HG03460 (cell line): ENCODE results near the gene SRRM5.
"Not testable (repeated sequence)": the region's sequence is repeated elsewhere in the genome, so short reads cannot be mapped to it uniquely, and the experiment has no call there.

Source experiments
- ATAC-seq: cut with Tn5 transposase; IDR thresholded peaks from one replicate; pipeline ENCODE4 v1.9.1; 2021; ENCODE audit not compliant: unreplicated experiment

SRRM5 gene

GRCh38 chr19:43636121-43636683 is 24.3 kb downstream of the SRRM5 start:
- ATAC-seq: no peak

GRCh38 chr19:43638214-43638994 is 26.5 kb downstream of the SRRM5 start:
- no peak for ATAC-seq

- ATAC-seq: no peak
These were observed 27.2 kb downstream of the SRRM5 start for GRCh38 chr19:43638995-43639518.

GRCh38 chr19:43639519-43640423 is 27.9 kb downstream of the SRRM5 start, which contains the start of gene CADM4:
CADM4 (minus strand) TSS chr19:43639850; CDS start chr19:43639790, 60 bp downstream.
- ATAC-seq: no peak

GRCh38 chr19:43640424-43640757 is 28.5 kb downstream of the SRRM5 start:
- no peak for ATAC-seq

- ATAC-seq: no peak
These were observed 29.4 kb downstream of the SRRM5 start for GRCh38 chr19:43641333-43641732.

GRCh38 chr19:43642531-43642930 is 30.6 kb downstream of the SRRM5 start:
- ATAC-seq: no peak

GRCh38 chr19:43643326-43643725 is 31.4 kb downstream of the SRRM5 start:
- no peak for ATAC-seq

GRCh38 chr19:43644181-43644580 is 32.3 kb downstream of the SRRM5 start:
- no peak for ATAC-seq

- no peak for ATAC-seq
These were observed 36.7 kb downstream of the SRRM5 start for GRCh38 chr19:43648633-43649032.

- no peak for ATAC-seq
These were observed 37.6 kb downstream of the SRRM5 start for GRCh38 chr19:43649514-43649913.

GRCh38 chr19:43650276-43650675 is 38.4 kb downstream of the SRRM5 start:
- not testable (repeated sequence) for ATAC-seq

GRCh38 chr19:43651758-43652545 is 40.1 kb downstream of the SRRM5 start:
- ATAC-seq: no peak

- ATAC-seq: no peak
These were observed 40.6 kb downstream of the SRRM5 start for GRCh38 chr19:43652546-43652874.

- ATAC-seq: no peak
These were observed 44.5 kb downstream of the SRRM5 start for GRCh38 chr19:43656436-43656835.

GRCh38 chr19:43658001-43658400 is 46.1 kb downstream of the SRRM5 start:
- ATAC-seq: no peak

- no peak for ATAC-seq
These were observed 46.6 kb downstream of the SRRM5 start for GRCh38 chr19:43658494-43658893.

- no peak for ATAC-seq
These were observed 48.5 kb downstream of the SRRM5 start for GRCh38 chr19:43660301-43660970.

GRCh38 chr19:43660971-43661360 is 49.1 kb downstream of the SRRM5 start:
- ATAC-seq: no peak

- ATAC-seq: no peak
These were observed 50.6 kb downstream of the SRRM5 start for GRCh38 chr19:43662487-43662886.
